Thyroid gland (tissue), 4 donors: ENCODE data around the gene INPP5J. TPM values are rescaled to one million over a fixed set of nuclear protein-coding genes. Genes with fewer than 3 reads are reported as not detected.
A peak's percentile ranks its signal among the peaks of the same experiment; 100 is the strongest.

Source experiments
- DNase-seq, 2 donors: peaks; one replicate each; pipeline ENCODE4 v3.0.0-alpha.2; 2019
- H3K27ac ChIP-seq, 3 donors: fragments of 200-600 bp; sonication (generic); 1 replicate in 2 of 3; 2 replicates in 1 of 3; pipeline ENCODE4 v1.5.1; 2016 to 2019; ENCODE audit warnings: mild to moderate bottlenecking in 1 of 3, moderate library complexity in 1 of 3
- H3K27me3 ChIP-seq: fragments of 200-600 bp; sonication (generic); one replicate; pipeline ENCODE4 v1.5.1; 2019
- H3K36me3 ChIP-seq, 2 donors: fragments of 200-600 bp; sonication (generic); one replicate each; pipeline ENCODE4 v1.5.1; 2016 to 2019
- H3K4me1 ChIP-seq, 2 donors: fragments of 200-600 bp; sonication (generic); one replicate each; pipeline ENCODE4 v1.5.1; 2017 to 2019
- H3K4me3 ChIP-seq, 3 donors: fragments of 200-600 bp; sonication (generic); replicated peaks in 1 of 3; 1 replicate in 2 of 3; 2 replicates in 1 of 3; pipeline ENCODE4 v1.5.1; 2016; ENCODE audit warnings: mild to moderate bottlenecking in 1 of 3
- H3K9me3 ChIP-seq: fragments of 200-600 bp; sonication (generic); one replicate; pipeline ENCODE4 v1.5.1; 2017
- POLR2A ChIP-seq, 2 donors: fragments of 450-650 bp; IDR thresholded peaks; one replicate each; pipeline ENCODE4 v1.6.1; 2017; ENCODE audit warnings: antibody characterized with exemption in 2 of 2, mild to moderate bottlenecking in 2 of 2, moderate library complexity in 1 of 2
- WGBS, 2 donors: methylation state at CpG; one replicate each; pipeline ENCODE4 v1.1.5; 2017; 5-methylcytosine and 5-hydroxymethylcytosine counted together
- intact Hi-C: fragments of 100-400 bp; cut with DNase I; formaldehyde crosslinking; loops from one replicate; pipeline ENCODE4 v1.15.1; 2023
- total RNA-seq, 4 donors: library from RNA; depleted of rRNA; stranded (reverse); fragments of >200 nt; gene quantifications; one replicate each; pipeline ENCODE4 v1.2.3, GENCODE V29; 2016
- TF ChIP-seq, protein P1 (sequence below), 6 experiments: fragments of 200-600 bp in 3 of 6; fragments of 450-650 bp in 3 of 6; sonication (generic) in 3 of 6; IDR thresholded peaks; one replicate each; pipeline ENCODE4 v1.5.1; 2016 to 2019; ENCODE audit warnings: antibody characterized with exemption in 6 of 6, mild to moderate bottlenecking in 2 of 6, inconsistent platforms in 1 of 6, moderate library complexity in 1 of 6

The INPP5J gene
- total RNA-seq, 4 donors from 2014 or later = 180 to 665 (median 442) TPM

DNA sequence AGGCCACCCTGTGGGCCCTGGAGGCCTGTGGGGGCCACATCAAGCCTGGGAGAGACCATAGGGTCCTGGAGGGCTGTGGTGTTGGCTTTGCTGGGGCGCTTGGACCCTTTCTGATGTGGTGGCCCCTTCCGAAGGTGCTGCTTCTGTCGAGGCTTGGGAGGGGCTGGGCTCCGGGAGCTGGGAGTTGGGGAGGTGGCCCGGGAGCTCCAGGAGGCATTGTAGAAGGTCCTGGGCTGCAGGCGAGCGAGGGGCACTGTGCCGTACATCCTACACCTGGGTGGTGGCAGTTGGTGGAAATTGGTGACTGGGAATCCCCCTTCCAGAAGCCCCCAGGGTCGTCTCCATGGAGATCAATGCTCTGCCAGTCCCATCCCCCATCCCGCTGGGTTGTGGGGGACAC lies 15.0 kb downstream of the INPP5J start:
- TF ChIP-seq, protein P1, sequence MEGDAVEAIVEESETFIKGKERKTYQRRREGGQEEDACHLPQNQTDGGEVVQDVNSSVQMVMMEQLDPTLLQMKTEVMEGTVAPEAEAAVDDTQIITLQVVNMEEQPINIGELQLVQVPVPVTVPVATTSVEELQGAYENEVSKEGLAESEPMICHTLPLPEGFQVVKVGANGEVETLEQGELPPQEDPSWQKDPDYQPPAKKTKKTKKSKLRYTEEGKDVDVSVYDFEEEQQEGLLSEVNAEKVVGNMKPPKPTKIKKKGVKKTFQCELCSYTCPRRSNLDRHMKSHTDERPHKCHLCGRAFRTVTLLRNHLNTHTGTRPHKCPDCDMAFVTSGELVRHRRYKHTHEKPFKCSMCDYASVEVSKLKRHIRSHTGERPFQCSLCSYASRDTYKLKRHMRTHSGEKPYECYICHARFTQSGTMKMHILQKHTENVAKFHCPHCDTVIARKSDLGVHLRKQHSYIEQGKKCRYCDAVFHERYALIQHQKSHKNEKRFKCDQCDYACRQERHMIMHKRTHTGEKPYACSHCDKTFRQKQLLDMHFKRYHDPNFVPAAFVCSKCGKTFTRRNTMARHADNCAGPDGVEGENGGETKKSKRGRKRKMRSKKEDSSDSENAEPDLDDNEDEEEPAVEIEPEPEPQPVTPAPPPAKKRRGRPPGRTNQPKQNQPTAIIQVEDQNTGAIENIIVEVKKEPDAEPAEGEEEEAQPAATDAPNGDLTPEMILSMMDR (IDR thresholded peaks at IDR 0.05) = no peak
- TF ChIP-seq POLR2A (IDR thresholded peaks at IDR 0.05) = no peak
- H3K4me3 ChIP-seq = no peak overlapping the region
- 75 to 97% methylated on average over 6 to 9 of the region's 10 CpGs for whole genome bisulfite sequencing, 2 donors
- H3K36me3 ChIP-seq = peaks cover 10 to 14% of the 10 kb centered on the region in 2 donors
- peak in 1 of 2 donors; percentile 7 for DNase-seq
- H3K27ac ChIP-seq = no peak overlapping the region
- intact Hi-C loops = no loop called here
- no peaks in the 10 kb centered on the region for H3K9me3 ChIP-seq
- H3K4me1 ChIP-seq = peaks cover 5 to 24% of the 10 kb centered on the region in 2 donors
- H3K27me3 ChIP-seq = no peaks in the 10 kb centered on the region

DNA sequence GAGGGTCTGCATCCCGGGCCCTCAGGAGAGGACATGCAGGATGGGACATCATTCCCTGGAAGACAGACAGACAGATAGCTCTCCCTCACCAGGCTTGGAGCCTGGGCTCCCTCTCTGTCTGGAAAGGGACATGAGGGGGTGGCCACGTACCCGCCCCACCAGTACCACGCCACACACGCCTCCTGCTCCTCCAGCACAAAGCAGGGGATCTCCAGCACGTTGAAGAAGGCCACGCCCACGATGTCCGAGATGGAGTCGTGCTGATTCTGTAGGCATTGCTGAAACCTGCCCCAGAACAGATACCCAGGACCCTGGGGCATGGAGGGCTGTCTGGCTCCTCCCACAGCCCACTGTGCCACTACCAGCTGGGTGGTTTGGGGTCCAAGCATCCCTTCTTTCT lies 15.4 kb downstream of the INPP5J start:
- TF ChIP-seq, protein P1 (IDR thresholded peaks at IDR 0.05) = no peak
- no peak for TF ChIP-seq POLR2A (IDR thresholded peaks at IDR 0.05)

DNA sequence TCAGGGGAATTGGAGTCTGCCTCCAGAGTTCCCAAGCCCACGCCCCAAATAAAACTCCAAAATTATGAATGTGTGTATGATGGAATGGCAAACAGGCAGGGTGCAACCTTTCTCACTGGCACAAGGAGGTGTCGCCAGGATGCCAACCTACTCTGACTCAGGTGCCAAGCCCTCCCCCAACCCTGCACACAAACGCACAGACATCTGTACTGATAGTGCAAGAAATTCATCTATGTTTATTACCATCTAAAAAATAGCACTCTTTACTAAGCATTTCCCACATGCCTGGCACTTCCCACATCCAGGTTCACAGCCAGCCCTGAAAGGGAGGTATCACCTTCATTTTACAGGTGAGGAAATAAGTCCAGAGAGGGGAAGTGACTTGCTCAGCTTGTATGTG lies 16.3 kb downstream of the INPP5J start:
- H3K4me3 ChIP-seq = no peak overlapping the region
- H3K9me3 ChIP-seq = no peaks in the 10 kb centered on the region
- WGBS, 2 donors = 54 to 80% methylated on average over 3 of the region's 3 CpGs
- H3K4me1 ChIP-seq = peaks cover 10 to 30% of the 10 kb centered on the region in 2 donors
- TF ChIP-seq, protein P1 (IDR thresholded peaks at IDR 0.05) = no peak
- no peak for TF ChIP-seq POLR2A (IDR thresholded peaks at IDR 0.05)
- no peak overlapping the region for H3K27ac ChIP-seq
- H3K36me3 ChIP-seq = peaks cover 0 to 6% of the 10 kb centered on the region in 2 donors
- DNase-seq = no peak
- intact Hi-C loops = no loop called here
- H3K27me3 ChIP-seq = no peaks in the 10 kb centered on the region

More for the DNA sequence above, 15.4 kb downstream of the INPP5J start:
- no peak overlapping the region for H3K27ac ChIP-seq
- H3K36me3 ChIP-seq = peaks cover 9 to 14% of the 10 kb centered on the region in 2 donors
- no peak for DNase-seq
- no peak overlapping the region for H3K4me3 ChIP-seq
- 86% methylated on average over 7 of the region's 10 CpGs; no CpG with 5 or more reads in 1 of the 2 donors for WGBS, 2 donors
- no peaks in the 10 kb centered on the region for H3K27me3 ChIP-seq
- peaks cover 7 to 24% of the 10 kb centered on the region in 2 donors for H3K4me1 ChIP-seq
- no peaks in the 10 kb centered on the region for H3K9me3 ChIP-seq
- intact Hi-C loops = no loop called here

DNA sequence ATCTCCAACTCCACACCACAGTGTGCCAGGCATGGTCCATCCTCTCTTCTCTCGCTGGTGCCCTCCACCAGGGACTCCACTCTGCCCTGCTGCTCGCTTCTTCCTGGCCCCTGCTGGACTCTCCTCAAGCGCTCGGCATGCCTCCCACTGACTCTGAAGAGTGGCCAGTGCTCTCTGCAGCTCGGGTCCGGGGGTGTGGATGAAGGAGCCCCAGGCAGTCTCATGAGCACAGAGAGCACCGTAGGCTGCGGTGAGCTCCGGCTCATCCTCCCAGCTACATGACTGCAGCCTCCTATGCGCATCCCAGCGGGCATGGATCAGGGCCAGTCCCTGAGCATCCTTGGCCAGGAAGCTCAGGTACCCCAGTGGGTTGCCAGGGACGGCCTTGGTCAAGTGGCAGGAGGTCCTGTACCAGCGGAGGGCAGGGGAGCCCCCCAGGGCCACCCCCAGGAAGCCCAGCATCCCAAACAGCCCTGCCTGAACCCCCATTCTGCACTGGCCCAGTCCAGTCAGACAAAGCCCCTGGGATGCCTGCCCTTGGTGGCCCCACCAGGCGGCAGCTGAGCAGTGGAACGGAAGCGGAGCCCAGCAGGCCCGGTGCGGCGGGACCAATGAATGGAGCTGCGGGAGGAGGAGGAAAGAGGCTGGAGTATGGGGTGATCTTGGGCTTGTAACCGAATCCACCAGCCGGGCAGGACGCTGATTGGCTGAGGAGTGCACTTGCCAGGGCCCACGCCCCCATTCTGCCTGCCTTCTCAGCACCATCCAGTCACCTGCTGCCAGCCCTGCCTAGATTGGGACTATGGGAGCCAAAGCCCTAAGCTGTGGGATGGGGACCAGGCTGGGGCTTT lies 17.3 kb downstream of the INPP5J start, which contains the start of gene PLA2G3:
Gene PLA2G3 (minus strand): TSS at position 643 of the 851 bp plus-strand sequence. CDS start 154 bp downstream, at position 489.
- peak; percentile 84 to 90 for DNase-seq
- TF ChIP-seq, protein P1 (IDR thresholded peaks at IDR 0.05) = peak in 2 of 6 experiments; percentile 23 to 44
- TF ChIP-seq POLR2A (IDR thresholded peaks at IDR 0.05) = peak in 1 of 2 donors; percentile 39
- H3K27me3 ChIP-seq = no peaks in the 10 kb centered on the region
- no peaks in the 10 kb centered on the region for H3K36me3 ChIP-seq
- intact Hi-C loops = loop anchor here (5.0 kb wide), 1 partner anchor 33 kb away; the partner anchor contains the start of gene SELENOM
- H3K4me3 ChIP-seq = no peak within 1 kb of the TSS
- H3K4me1 ChIP-seq = peaks cover 10 to 30% of the 10 kb centered on the region in 2 donors
- peak within 1 kb of the TSS in 2 of 3 donors; percentile 23 to 39 for H3K27ac ChIP-seq
- 25 to 40% methylated on average over 15 to 16 of the region's 24 CpGs for WGBS, 2 donors
- no peaks in the 10 kb centered on the region for H3K9me3 ChIP-seq

DNA sequence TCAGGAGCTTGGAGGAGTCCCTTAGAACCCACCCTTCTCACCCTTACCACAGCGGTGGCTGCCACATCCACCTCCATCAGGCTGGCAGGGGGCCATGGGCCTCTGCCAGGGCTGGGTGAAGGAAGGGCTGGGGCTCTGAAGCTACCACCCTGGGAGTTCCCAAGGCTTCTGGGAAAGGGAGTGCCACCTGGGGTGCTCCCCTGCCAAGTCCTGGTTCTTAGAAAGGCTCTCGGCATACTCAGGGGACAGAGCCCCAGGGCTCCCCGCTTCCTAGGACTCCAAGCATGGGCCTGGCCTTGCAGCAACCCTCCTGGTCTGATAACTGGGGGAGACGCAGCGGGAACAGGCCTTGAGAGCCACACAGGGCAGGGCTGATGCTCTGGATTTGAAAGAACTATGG lies 18.0 kb downstream of the INPP5J start:
- H3K4me1 ChIP-seq = peaks cover 10 to 30% of the 10 kb centered on the region in 2 donors
- 27 to 67% methylated on average over 3 to 4 of the region's 5 CpGs for WGBS, 2 donors
- intact Hi-C loops = loop anchor here (5.0 kb wide), 1 partner anchor 33 kb away; the partner anchor contains the start of gene SELENOM
- peak; percentile 63 to 72 for DNase-seq
- peak overlapping the region in 2 of 3 donors; percentile 23 to 39 for H3K27ac ChIP-seq
- no peaks in the 10 kb centered on the region for H3K27me3 ChIP-seq
- H3K36me3 ChIP-seq = no peaks in the 10 kb centered on the region
- H3K9me3 ChIP-seq = no peaks in the 10 kb centered on the region
- H3K4me3 ChIP-seq = no peak overlapping the region
- no peak for TF ChIP-seq POLR2A (IDR thresholded peaks at IDR 0.05)
- TF ChIP-seq, protein P1 (IDR thresholded peaks at IDR 0.05) = no peak
